Gastrocnemius medialis (tissue), 4 donors: ENCODE data around the gene OPRL1. TPM values are rescaled to one million over a fixed set of nuclear protein-coding genes. Genes with fewer than 3 reads are reported as not detected.

Source experiments
- ATAC-seq, 2 donors: fragments of 150-250 bp; one replicate each; pipeline ENCODE4 v1.9.1; 2016
- DNase-seq, 2 donors: peaks; one replicate each; pipeline ENCODE4 v3.0.0-alpha.2; 2019
- H3K27ac ChIP-seq, 4 donors: fragments of 200-600 bp; sonication (generic); 1 replicate in 1 of 4; 2 replicates in 3 of 4; pipeline ENCODE4 v1.5.1; 2016 to 2018; ENCODE audit warnings: mild to moderate bottlenecking in 2 of 4, moderate library complexity in 1 of 4
- H3K27me3 ChIP-seq, 3 donors: fragments of 200-600 bp; sonication (generic) in 2 of 3; 1 replicate in 1 of 3; 2 replicates in 2 of 3; pipeline versions ENCODE4 v1.5.1 to v1.6.0; 2016 to 2019; ENCODE audit warnings: mild to moderate bottlenecking in 1 of 3, moderate library complexity in 1 of 3
- H3K36me3 ChIP-seq, 2 donors: fragments of 200-600 bp; sonication (generic) in 1 of 2; one replicate each; pipeline ENCODE4 v1.5.1; 2017 to 2018
- H3K4me1 ChIP-seq, 2 donors: fragments of 200-600 bp; sonication (generic) in 1 of 2; one replicate each; pipeline ENCODE4 v1.5.1; 2016 to 2017; ENCODE audit warnings: mild to moderate bottlenecking in 2 of 2
- H3K4me3 ChIP-seq, 4 donors: fragments of 200-600 bp; sonication (generic) in 3 of 4; 1 replicate in 1 of 4; 2 replicates in 3 of 4; pipeline ENCODE4 v1.5.1; 2016 to 2019; ENCODE audit warnings: mild to moderate bottlenecking in 2 of 4
- H3K9me3 ChIP-seq, 3 donors: fragments of 200-600 bp; sonication (generic) in 2 of 3; 1 replicate in 1 of 3; 2 replicates in 2 of 3; pipeline ENCODE4 v1.5.1; 2016 to 2019
- CTCF ChIP-seq, 5 experiments: fragments of 450-650 bp in 3 of 5; fragments of 200-600 bp in 2 of 5; sonication (generic) in 2 of 5; IDR thresholded peaks in 4 of 5; conservative IDR thresholded peaks in 1 of 5; 1 replicate in 4 of 5; 2 replicates in 1 of 5; pipeline ENCODE4 v1.5.1; 2016 to 2019; ENCODE audit warnings: antibody characterized with exemption in 5 of 5, mild to moderate bottlenecking in 3 of 5, moderate library complexity in 3 of 5
- POLR2A ChIP-seq, 2 donors: fragments of 450-650 bp; IDR thresholded peaks; one replicate each; pipeline ENCODE4 v1.6.1; 2017; ENCODE audit warnings: antibody characterized with exemption in 2 of 2, mild to moderate bottlenecking in 2 of 2, moderate library complexity in 2 of 2
- in situ Hi-C, 4 donors: fragments of 200-750 bp; cut with MboI; loops; one replicate each; pipeline versions ENCODE4 v1.15.0 to v1.8.0; 2017; ENCODE audit warnings: low sequenced_read_pairs in 4 of 4
- intact Hi-C: fragments of 100-400 bp; cut with DNase I; formaldehyde crosslinking; loops from one replicate; pipeline ENCODE4 v1.15.1; 2023; ENCODE audit warnings: low total_unique reads
- total RNA-seq, 4 donors: library from RNA; depleted of rRNA; stranded (reverse); fragments of >200 nt; gene quantifications; one replicate each; pipeline versions ENCODE4 v1.1.0 to v1.2.3, GENCODE V29; 2016

OPRL1 gene
- total RNA-seq = under 1 TPM; 0.10 to 0.68 (median 0.15) TPM

GRCh38 chr20:64080013-64080812 lies at the start of gene OPRL1:
Gene OPRL1, plus strand, starts transcription at chr20:64080082. Its CDS starts 12,639 bp downstream, at chr20:64092721.
- DNase-seq (peak in 1 of 2 donors; percentile 13), ATAC-seq (peak; percentile 23 to 39)
- Histone ChIP-seq H3K4me1 (peaks cover 13 to 18% of the 10 kb centered on the region in 2 donors), H3K27me3 (peaks cover 11 to 22% (median 19%) of the 10 kb centered on the region in 3 donors), H3K4me3 (peak within 1 kb of the TSS; percentile 65 to 88 (median 74)), H3K36me3 (no peaks in the 10 kb centered on the region), H3K9me3 (no peaks in the 10 kb centered on the region), H3K27ac (peak within 1 kb of the TSS; percentile 68 to 72 (median 69))
- no peak for TF ChIP-seq CTCF (IDR thresholded peaks at IDR 0.05 in 4 of 5, conservative IDR thresholded peaks at IDR 0.05 in 1 of 5)
- no peak for TF ChIP-seq POLR2A (IDR thresholded peaks at IDR 0.05)
- intact Hi-C loops (no loop called here), in situ Hi-C loops (no loop called here)

GRCh38 chr20:64030371-64031134 lies 49.3 kb upstream of the OPRL1 start:
- ATAC-seq (no peak), DNase-seq (no peak)
- intact Hi-C loops = no loop called here
- H3K36me3 ChIP-seq = peaks cover 4 to 82% of the 10 kb centered on the region in 2 donors
- no peaks in the 10 kb centered on the region for H3K9me3 ChIP-seq
- no peaks in the 10 kb centered on the region for H3K27me3 ChIP-seq
- H3K4me3 ChIP-seq = no peak overlapping the region
- no peak overlapping the region for H3K27ac ChIP-seq
- in situ Hi-C loops = no loop called here
- no peak for TF ChIP-seq CTCF (IDR thresholded peaks at IDR 0.05 in 4 of 5, conservative IDR thresholded peaks at IDR 0.05 in 1 of 5)
- no peak for TF ChIP-seq POLR2A (IDR thresholded peaks at IDR 0.05)
- no peaks in the 10 kb centered on the region for H3K4me1 ChIP-seq

- TF ChIP-seq POLR2A (IDR thresholded peaks at IDR 0.05) = no peak
- no peak for TF ChIP-seq CTCF (IDR thresholded peaks at IDR 0.05 in 4 of 5, conservative IDR thresholded peaks at IDR 0.05 in 1 of 5)
- H3K4me3 ChIP-seq = no peak overlapping the region
- ATAC-seq (no peak), DNase-seq (no peak)
- intact Hi-C loops (no loop called here), in situ Hi-C loops (no loop called here)
- H3K27me3 ChIP-seq = peaks cover 1 to 5% (median 3%) of the 10 kb centered on the region in 3 donors
- H3K27ac ChIP-seq = no peak overlapping the region
- peaks cover 4 to 69% of the 10 kb centered on the region in 2 donors for H3K36me3 ChIP-seq
- no peaks in the 10 kb centered on the region for H3K4me1 ChIP-seq
- H3K9me3 ChIP-seq = no peaks in the 10 kb centered on the region
Observed at GRCh38 chr20:64031822-64032314, 48.0 kb upstream of the OPRL1 start.

- H3K9me3 ChIP-seq = no peaks in the 10 kb centered on the region
- intact Hi-C loops = no loop called here
- ATAC-seq (no peak), DNase-seq (no peak)
- peaks cover 0 to 58% of the 10 kb centered on the region in 2 donors for H3K36me3 ChIP-seq
- no peaks in the 10 kb centered on the region for H3K4me1 ChIP-seq
- H3K4me3 ChIP-seq = no peak overlapping the region
- TF ChIP-seq CTCF (IDR thresholded peaks at IDR 0.05 in 4 of 5, conservative IDR thresholded peaks at IDR 0.05 in 1 of 5) (no peak), POLR2A (IDR thresholded peaks at IDR 0.05) (no peak)
- H3K27ac ChIP-seq = no peak overlapping the region
- in situ Hi-C loops = no loop called here
- H3K27me3 ChIP-seq = peaks cover 12 to 14% (median 14%) of the 10 kb centered on the region in 3 donors
Observed at GRCh38 chr20:64032706-64033624, 46.9 kb upstream of the OPRL1 start.
